GM18511 (cell line): ENCODE results near the gene CIC.

Experiments used
- ATAC-seq: cut with Tn5 transposase; IDR thresholded peaks from one replicate; pipeline ENCODE4 v1.9.1; 2021; ENCODE audit warnings: mild to moderate bottlenecking, moderate library complexity; ENCODE audit not compliant: unreplicated experiment

CIC gene

GRCh38 chr19:42303876-42304275 lies 34.8 kb downstream of the CIC start:
- ATAC-seq = no peak

- ATAC-seq = no peak
Observed at GRCh38 chr19:42306646-42307045, 37.6 kb downstream of the CIC start.

GRCh38 chr19:42309686-42310085 lies 40.6 kb downstream of the CIC start:
- no peak for ATAC-seq

GRCh38 chr19:42311657-42312056 lies 42.6 kb downstream of the CIC start:
- no peak for ATAC-seq

- no peak for ATAC-seq
Observed at GRCh38 chr19:42312370-42312769, 43.3 kb downstream of the CIC start.

- no peak for ATAC-seq
Observed at GRCh38 chr19:42313096-42313839, 44.2 kb downstream of the CIC start, which contains the start of gene TMEM145. Gene TMEM145, plus strand, starts transcription at chr19:42313309. Its CDS starts 68 bp downstream, at chr19:42313377.

- ATAC-seq = no peak
Observed at GRCh38 chr19:42313840-42314755, 45.0 kb downstream of the CIC start.

- ATAC-seq = no peak
Observed at GRCh38 chr19:42315024-42315423, 46.0 kb downstream of the CIC start.

- no peak for ATAC-seq
Observed at GRCh38 chr19:42316223-42317211, 47.5 kb downstream of the CIC start.

GRCh38 chr19:42317535-42317934 lies 48.5 kb downstream of the CIC start:
- no peak for ATAC-seq

- no peak for ATAC-seq
Observed at GRCh38 chr19:42322305-42322704, 53.3 kb downstream of the CIC start.

- no peak for ATAC-seq
Observed at GRCh38 chr19:42323473-42323851, 54.4 kb downstream of the CIC start.

GRCh38 chr19:42323852-42324654 lies 55.0 kb downstream of the CIC start:
- no peak for ATAC-seq

- ATAC-seq = no peak
Observed at GRCh38 chr19:42324655-42325307, 55.7 kb downstream of the CIC start.

- ATAC-seq = peak; percentile 95
Observed at GRCh38 chr19:42325308-42325895, 56.4 kb downstream of the CIC start, which contains the start of gene MEGF8. Gene MEGF8, plus strand, starts transcription at chr19:42325635. Its CDS starts 609 bp downstream, at chr19:42326244.

GRCh38 chr19:42325896-42326771 lies 57.1 kb downstream of the CIC start:
- peak; percentile 16 for ATAC-seq

- no peak for ATAC-seq
Observed at GRCh38 chr19:42326969-42327368, 57.9 kb downstream of the CIC start.

- no peak for ATAC-seq
Observed at GRCh38 chr19:42327381-42327780, 58.3 kb downstream of the CIC start.
